ENCODE results near the gene MARF1.

GRCh38 chr16:15621456-15621855, 21.5 kb downstream of the MARF1 start:
- TF ChIP-seq CTCF (IDR thresholded peaks at IDR 0.05; ENCODE audit: borderline replicate concordance, extremely low read depth, low read length, poor library complexity, severe bottlenecking) (no peak), EZH2 (IDR thresholded peaks at IDR 0.05; ENCODE audit: borderline replicate concordance, low read depth, low read length, severe bottlenecking) (no peak)
